ENCODE results near the gene BRINP2. TPM values are rescaled to one million over a fixed set of nuclear protein-coding genes. Genes with fewer than 3 reads are reported as not detected.

Gene BRINP2
- polyA plus RNA-seq, 1 experiment: not detected

- no peak overlapping the region for H3K4me3 ChIP-seq (ENCODE audit: low read depth, low read length)
- DNase-seq (ENCODE audit: low read depth, low spot score): peak; percentile 8
- no peak overlapping the region for H3K27ac ChIP-seq (ENCODE audit: low read depth, low read length)
- H3K27me3 ChIP-seq (ENCODE audit: control insufficient read depth, insufficient read depth, low read length): no peaks in the 10 kb centered on the region
- CTCF ChIA-PET: no interaction called here
- TF ChIP-seq CTCF (IDR thresholded peaks at IDR 0.05; ENCODE audit: low read depth, low read length): no peak
- H3K9me3 ChIP-seq (ENCODE audit: control insufficient read depth, insufficient read depth, low read length): no peaks in the 10 kb centered on the region
- POLR2A ChIA-PET: no interaction called here
These were observed 115.6 kb downstream of the BRINP2 start for GRCh38 chr1:177286396-177286795.

GRCh38 chr1:177287270-177287669, 116.5 kb downstream of the BRINP2 start:
- CTCF ChIA-PET: no interaction called here

GRCh38 chr1:177287994-177288393, 117.2 kb downstream of the BRINP2 start:
- ChIA-PET CTCF (interaction anchor here (0.7 kb wide), 1 partner anchor 37 kb away, joined by 3 read pairs; no protein-coding TSS in a partner anchor), POLR2A (no interaction called here)
- TF ChIP-seq CTCF (IDR thresholded peaks at IDR 0.05; ENCODE audit: low read depth, low read length): no peak
- H3K9me3 ChIP-seq (ENCODE audit: control insufficient read depth, insufficient read depth, low read length): no peaks in the 10 kb centered on the region
- H3K4me3 ChIP-seq (ENCODE audit: low read depth, low read length): no peak overlapping the region
- DNase-seq (ENCODE audit: low read depth, low spot score): no peak
- no peak overlapping the region for H3K27ac ChIP-seq (ENCODE audit: low read depth, low read length)
- no peaks in the 10 kb centered on the region for H3K27me3 ChIP-seq (ENCODE audit: control insufficient read depth, insufficient read depth, low read length)

More at GRCh38 chr1:177287270-177287669, 116.5 kb downstream of the BRINP2 start:
- POLR2A ChIA-PET: no interaction called here
- Histone ChIP-seq H3K27ac (ENCODE audit: low read depth, low read length) (no peak overlapping the region), H3K27me3 (ENCODE audit: control insufficient read depth, insufficient read depth, low read length) (no peaks in the 10 kb centered on the region), H3K9me3 (ENCODE audit: control insufficient read depth, insufficient read depth, low read length) (no peaks in the 10 kb centered on the region), H3K4me3 (ENCODE audit: low read depth, low read length) (no peak overlapping the region)
- no peak for DNase-seq (ENCODE audit: low read depth, low spot score)
- TF ChIP-seq CTCF (IDR thresholded peaks at IDR 0.05; ENCODE audit: low read depth, low read length): no peak

GRCh38 chr1:177289532-177289931, 118.8 kb downstream of the BRINP2 start:
- no peak overlapping the region for H3K27ac ChIP-seq (ENCODE audit: low read depth, low read length)
- CTCF ChIA-PET: no interaction called here
- no peak for DNase-seq (ENCODE audit: low read depth, low spot score)
- POLR2A ChIA-PET: no interaction called here
- no peaks in the 10 kb centered on the region for H3K9me3 ChIP-seq (ENCODE audit: control insufficient read depth, insufficient read depth, low read length)
- H3K4me3 ChIP-seq (ENCODE audit: low read depth, low read length): no peak overlapping the region
- no peak for TF ChIP-seq CTCF (IDR thresholded peaks at IDR 0.05; ENCODE audit: low read depth, low read length)
- no peaks in the 10 kb centered on the region for H3K27me3 ChIP-seq (ENCODE audit: control insufficient read depth, insufficient read depth, low read length)

- H3K27me3 ChIP-seq (ENCODE audit: control insufficient read depth, insufficient read depth, low read length): no peaks in the 10 kb centered on the region
- DNase-seq (ENCODE audit: low read depth, low spot score): no peak
- no peaks in the 10 kb centered on the region for H3K9me3 ChIP-seq (ENCODE audit: control insufficient read depth, insufficient read depth, low read length)
- no peak for TF ChIP-seq CTCF (IDR thresholded peaks at IDR 0.05; ENCODE audit: low read depth, low read length)
- CTCF ChIA-PET: interaction anchor here (0.7 kb wide), 1 partner anchor 118 kb away, joined by 4 read pairs; no protein-coding TSS in a partner anchor
- no peak overlapping the region for H3K27ac ChIP-seq (ENCODE audit: low read depth, low read length)
- H3K4me3 ChIP-seq (ENCODE audit: low read depth, low read length): no peak overlapping the region
- POLR2A ChIA-PET: no interaction called here
These were observed 129.7 kb downstream of the BRINP2 start for GRCh38 chr1:177300431-177300830.
